Fibroblast of mammary gland (primary cell): ENCODE data around the gene TNF.
A peak's percentile ranks its signal among the peaks of the same experiment; 100 is the strongest.

Experiments used
- DNase-seq: peaks from one replicate; pipeline ENCODE4 v3.0.0-alpha.2; 2010; ENCODE audit warnings: low read depth
- H3K4me3 ChIP-seq: 2 replicates; pipeline ENCODE4 v1.5.1; 2011; ENCODE audit warnings: low read depth, mild to moderate bottlenecking, low read length, moderate library complexity; ENCODE audit not compliant: control insufficient read depth
- CTCF ChIP-seq: conservative IDR thresholded peaks from 2 replicates; pipeline ENCODE4 v1.5.1; 2011; ENCODE audit warnings: low read depth, low read length, inconsistent platforms; ENCODE audit not compliant: control insufficient read depth, insufficient read depth

TNF gene

DNA sequence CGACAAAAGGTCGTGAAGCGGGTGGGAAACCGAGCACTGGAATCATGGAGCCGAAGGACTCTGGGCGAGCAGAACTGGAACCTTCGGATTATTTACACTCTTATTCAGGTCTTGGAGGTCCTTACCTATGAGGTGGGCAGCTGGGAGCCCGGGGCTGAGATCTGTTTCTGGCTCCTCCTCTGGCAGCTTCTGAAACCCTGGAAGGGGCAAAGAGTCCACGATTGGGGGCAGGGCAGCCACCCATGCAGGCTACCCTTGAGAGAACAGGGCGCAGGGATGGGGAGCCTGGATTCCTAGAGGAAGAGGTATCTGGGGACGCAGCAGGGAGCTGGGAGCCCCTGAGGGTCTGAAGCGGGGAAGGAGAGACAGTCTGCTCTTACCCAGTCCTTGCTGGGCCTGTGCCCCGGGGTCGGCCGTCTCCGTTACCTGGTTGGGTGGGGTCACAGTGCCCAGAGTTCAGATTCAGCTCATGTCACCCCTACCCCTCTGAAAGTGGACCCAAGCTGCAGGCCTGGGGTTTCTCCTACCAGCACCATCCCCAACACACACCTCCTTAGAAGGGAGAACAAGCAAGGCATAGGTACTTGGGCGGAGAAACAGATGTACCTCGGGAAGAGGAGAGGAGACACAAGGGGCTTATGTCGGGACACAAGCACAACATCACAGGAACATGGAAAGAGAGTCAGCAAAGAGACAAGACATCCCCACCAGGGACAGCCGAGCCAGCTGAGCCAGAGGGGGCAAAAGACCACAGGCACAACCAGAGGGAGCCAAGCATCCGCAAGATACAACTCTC lies 6.3 kb downstream of the TNF start:
- no peak for DNase-seq
- H3K4me3 ChIP-seq: peak overlapping the region; percentile 83
- no peak for TF ChIP-seq CTCF

- peak within 1 kb of the TSS; percentile 83 for H3K4me3 ChIP-seq
- no peak for TF ChIP-seq CTCF
- DNase-seq: no peak
Measured at GRCh38 chr6:31582230-31582643, 6.9 kb downstream of the TNF start, which contains the start of gene LTB. LTB (minus strand) TSS chr6:31582424; CDS start chr6:31582417, 7 bp downstream.

DNA sequence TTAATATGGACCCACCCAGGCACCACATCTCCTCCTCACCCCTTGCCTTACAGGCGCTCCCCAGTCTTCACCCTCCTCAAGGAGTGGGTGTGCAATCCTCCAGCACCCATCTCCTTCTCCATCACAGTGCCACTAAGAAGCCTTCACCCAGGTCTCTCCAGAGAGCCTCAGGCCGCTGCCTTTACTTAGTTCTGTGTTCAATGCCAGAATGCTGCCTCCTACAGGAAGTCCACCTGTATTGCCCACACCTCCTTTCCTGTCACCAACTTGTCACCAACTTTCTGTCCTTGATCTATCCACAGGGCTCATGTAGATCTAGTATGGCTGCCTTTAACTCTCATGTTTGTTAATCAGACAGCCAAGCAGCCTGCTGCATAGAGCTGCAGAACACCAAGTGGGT lies 10.1 kb downstream of the TNF start:
- no peak overlapping the region for H3K4me3 ChIP-seq
- peak; percentile 44 for TF ChIP-seq CTCF
- peak; percentile 19 for DNase-seq

- TF ChIP-seq CTCF: no peak
- H3K4me3 ChIP-seq: no peak within 1 kb of the TSS
- DNase-seq: no peak
Measured at GRCh38 chr6:31586008-31586407, 10.6 kb downstream of the TNF start, which contains the start of gene LST1. LST1 (plus strand) TSS chr6:31586277; CDS start chr6:31587300, 1,023 bp downstream.

DNA sequence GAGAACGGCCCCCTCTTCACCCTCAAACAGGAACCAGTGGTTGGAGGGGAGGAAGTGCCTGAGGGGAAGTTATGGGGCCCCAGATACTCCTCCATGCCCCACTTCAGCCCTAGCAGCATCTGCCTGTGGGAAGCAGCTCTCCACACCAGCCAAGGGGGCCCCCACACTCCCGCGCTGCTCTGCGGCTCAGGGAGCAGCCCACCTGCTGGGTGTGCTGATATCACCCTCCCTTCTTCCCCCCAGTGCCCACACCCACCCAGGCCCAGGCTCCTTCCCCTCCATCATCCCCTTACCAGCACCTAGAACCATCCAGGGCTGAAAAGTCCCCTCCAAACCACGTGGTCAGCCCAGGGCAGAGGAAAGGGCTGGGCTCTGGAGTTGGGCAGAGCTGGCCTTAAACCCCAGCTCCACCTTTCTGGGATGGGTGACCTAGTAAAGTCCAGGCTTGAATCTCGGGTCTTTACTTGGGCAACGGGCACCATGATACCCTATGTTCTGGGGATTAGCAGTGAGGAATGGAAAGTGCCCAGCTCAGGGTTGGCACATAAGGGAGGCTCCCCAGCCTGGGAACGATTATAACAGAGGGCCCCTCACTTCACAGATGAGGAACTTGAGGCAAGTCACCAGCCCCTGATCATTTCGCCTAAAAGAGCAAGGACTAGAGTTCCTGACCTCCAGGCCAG lies 11.4 kb downstream of the TNF start:
- H3K4me3 ChIP-seq: no peak overlapping the region
- DNase-seq: no peak

More for the DNA sequence above, 11.4 kb downstream of the TNF start:
- TF ChIP-seq CTCF: no peak
